Astrocyte of the spinal cord (primary cell): ENCODE results near the gene ERF.

Source experiments
- DNase-seq: peaks from one replicate; pipeline ENCODE4 v3.0.0; 2011; ENCODE audit warnings: low read depth, low spot score
- H3K4me3 ChIP-seq: 2 replicates; pipeline ENCODE4 v1.5.1; 2011; ENCODE audit warnings: low read depth, mild to moderate bottlenecking, low read length, moderate library complexity
- in situ Hi-C: cut with HindIII; loops from 2 replicates; pipeline ENCODE4 v1.10.0; 2017; ENCODE audit warnings: low sequenced_read_pairs
- TF ChIP-seq, protein P1 (sequence below): IDR thresholded peaks from 2 replicates; pipeline ENCODE4 v1.5.1; 2012; ENCODE audit warnings: low read depth, mild to moderate bottlenecking, low read length, inconsistent platforms

Gene ERF

DNA sequence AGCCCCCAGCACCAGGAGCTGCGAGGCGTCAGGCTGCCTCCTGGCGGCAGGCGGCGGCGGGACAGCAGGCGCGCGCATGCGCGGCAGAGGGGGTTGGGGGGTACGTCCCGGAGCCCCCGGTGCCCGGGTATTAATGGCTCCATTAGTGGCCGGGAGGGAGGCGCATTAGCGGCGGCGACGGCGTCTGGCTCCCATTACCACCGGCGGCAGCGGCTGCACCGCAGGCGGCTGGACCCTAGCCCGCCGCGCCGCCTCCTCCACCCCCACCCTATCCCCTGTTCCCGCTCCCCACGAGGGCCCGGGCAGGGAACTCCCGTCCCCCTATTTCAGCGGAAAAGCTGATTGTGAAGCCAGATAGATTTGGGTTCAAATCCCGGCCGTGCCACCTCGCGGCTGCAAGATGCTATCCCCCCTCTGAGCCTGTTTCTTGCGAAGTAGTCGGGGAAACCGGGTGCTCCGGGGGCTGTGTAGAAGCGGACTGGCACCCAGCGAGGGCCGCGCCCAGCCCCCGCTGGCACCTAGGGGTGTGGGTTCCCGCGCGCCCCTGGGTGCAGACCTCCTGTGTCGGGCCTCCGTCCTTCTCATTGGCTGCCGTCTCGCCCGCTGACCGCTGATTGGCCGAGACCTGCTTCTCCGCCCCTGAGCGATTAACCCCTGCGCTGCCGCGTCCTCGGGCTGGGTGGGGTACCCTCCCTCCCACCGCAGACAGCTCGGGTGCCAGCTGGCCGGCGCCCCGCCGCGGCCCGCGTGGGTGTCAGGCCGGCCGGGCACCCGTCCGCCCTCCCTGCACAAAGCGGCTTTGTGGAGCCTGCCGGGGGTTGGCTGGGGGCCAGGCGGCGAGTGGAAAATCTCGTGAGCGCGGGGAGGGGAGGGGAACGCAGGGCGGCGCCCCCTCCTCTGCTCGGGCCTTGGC, 25.2 kb upstream of the ERF start:
- TF ChIP-seq, protein P1, sequence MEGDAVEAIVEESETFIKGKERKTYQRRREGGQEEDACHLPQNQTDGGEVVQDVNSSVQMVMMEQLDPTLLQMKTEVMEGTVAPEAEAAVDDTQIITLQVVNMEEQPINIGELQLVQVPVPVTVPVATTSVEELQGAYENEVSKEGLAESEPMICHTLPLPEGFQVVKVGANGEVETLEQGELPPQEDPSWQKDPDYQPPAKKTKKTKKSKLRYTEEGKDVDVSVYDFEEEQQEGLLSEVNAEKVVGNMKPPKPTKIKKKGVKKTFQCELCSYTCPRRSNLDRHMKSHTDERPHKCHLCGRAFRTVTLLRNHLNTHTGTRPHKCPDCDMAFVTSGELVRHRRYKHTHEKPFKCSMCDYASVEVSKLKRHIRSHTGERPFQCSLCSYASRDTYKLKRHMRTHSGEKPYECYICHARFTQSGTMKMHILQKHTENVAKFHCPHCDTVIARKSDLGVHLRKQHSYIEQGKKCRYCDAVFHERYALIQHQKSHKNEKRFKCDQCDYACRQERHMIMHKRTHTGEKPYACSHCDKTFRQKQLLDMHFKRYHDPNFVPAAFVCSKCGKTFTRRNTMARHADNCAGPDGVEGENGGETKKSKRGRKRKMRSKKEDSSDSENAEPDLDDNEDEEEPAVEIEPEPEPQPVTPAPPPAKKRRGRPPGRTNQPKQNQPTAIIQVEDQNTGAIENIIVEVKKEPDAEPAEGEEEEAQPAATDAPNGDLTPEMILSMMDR: peak; percentile 85
- in situ Hi-C loops: no loop called here
- H3K4me3 ChIP-seq: peak overlapping the region; percentile 72
- peak; percentile 91 for DNase-seq

DNA sequence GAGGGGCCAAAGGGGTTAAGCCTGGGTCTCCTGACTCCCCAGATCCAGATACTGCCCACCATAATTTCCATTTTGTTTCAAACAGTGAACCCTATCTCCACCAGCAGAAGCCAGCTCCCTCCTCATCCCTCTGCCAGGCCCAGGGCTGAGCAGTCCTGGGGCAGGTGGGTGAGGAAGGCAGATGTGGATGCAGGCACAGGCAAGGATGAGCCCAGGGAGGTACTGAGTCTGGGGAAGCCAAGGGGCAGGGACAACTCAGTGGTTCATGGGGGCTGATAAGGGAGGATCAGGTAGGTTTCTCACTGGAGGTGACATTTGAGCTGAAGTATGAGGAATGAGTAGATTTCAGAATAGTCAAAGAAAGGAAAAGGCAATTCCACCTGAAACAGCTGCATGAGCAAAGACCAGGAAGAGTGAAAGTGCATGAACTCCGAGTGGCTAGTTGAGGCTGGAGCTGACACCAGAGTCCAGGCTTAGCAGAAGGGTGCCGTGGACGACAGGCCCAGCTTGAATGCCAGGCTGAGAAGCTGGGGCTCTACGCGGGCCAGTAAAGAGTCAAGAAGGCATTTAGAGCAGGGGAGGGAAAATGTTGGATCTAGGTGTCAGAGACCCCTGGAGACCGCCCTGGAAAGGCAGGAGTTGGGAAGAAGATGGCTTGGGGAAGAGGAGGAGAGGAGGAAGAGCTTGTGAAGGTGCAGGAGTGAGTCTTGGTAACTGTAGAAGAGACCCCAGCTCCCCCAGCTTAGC, 24.4 kb upstream of the ERF start:
- peak; percentile 31 for DNase-seq
- in situ Hi-C loops: no loop called here
- TF ChIP-seq, protein P1: no peak
- peak overlapping the region; percentile 72 for H3K4me3 ChIP-seq

DNA sequence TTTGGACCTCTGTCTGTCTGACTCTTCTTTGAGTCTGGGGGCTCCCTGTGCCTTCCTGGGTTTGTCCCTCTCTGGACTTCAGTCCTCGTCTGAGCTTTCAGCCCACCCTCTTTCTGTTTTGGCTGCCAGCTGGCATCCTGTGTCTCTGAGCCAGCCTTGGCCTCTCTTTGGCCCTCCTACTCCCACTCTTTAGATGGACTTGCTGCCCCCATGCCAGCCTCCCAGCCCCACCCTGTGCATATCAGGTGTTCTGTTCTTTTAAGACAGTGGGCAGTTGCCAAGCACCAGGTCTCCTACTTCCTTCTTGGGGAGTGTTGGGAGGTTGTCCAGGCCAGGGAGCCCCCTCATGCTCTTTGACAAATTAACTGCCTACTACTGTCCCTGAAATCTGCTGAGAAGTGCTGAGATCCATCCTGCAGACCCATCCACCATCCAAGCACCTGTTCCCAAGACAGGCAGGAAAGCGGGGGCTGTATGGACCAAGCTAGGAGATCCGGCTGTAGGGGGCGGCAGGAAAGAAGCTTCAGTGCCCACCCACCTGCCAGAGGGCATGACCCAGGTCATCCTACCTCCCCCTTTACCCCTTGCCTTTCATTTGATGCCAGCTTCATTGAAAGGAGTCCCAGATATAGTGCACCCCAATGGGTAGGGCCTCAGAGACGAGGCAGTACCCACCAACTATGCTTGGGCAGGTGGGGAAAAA, 23.7 kb upstream of the ERF start:
- TF ChIP-seq, protein P1: no peak
- in situ Hi-C loops: no loop called here
- no peak overlapping the region for H3K4me3 ChIP-seq
- DNase-seq: no peak

DNA sequence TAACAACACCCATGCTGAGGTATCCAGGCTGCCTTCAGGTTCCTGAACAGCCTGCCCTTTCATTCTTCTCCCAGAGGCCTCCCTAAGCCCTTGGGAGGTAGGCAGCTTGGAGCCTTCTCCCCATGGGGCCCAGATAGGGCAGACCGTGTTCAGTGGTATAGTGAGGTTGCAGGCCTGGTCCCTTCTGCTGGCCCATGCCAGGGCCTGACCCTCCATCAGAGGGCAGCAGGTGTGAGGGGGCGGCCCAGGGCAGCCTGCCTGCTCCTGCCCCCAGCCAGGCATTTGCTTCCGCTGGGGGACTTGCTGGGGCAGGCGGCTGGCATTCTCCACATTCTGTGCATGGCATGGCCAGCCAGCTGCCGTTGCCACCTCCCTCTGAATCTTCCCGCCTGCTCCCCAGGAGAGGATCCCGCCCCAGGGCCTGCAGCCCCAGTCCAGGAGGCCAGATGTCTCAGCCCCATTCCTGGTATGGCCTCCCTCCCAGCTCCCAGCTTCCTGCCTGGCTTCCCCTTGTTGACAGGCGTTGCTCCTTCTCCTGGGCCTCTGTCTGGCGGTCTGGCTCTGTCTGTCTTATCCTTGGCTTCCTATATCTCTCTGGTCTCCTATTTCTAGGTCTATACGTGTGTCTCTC, 23.0 kb upstream of the ERF start:
- peak; percentile 22 for DNase-seq
- H3K4me3 ChIP-seq: no peak overlapping the region
- in situ Hi-C loops: no loop called here
- TF ChIP-seq, protein P1: no peak

DNA sequence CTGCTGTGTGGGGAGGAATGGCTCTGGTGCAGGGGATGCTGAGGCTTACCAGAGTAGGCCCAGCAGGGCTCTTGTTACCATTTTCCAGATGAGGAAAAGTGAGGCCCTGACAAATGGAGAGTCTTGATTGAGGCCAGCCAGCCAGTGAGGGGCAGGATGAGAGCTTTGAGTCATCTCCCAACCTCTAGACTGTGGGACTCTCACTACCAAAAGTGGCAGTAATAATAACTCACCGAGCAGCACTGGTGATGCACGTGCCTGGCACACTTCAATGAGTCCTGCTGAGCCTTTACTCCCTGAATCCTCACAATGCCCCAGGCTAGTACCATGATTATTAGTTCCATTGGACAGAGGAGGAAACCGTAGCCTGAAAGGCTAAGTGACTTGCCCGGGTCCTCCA, 21.9 kb upstream of the ERF start:
- in situ Hi-C loops: no loop called here
- TF ChIP-seq, protein P1: no peak
- DNase-seq: no peak
- H3K4me3 ChIP-seq: no peak overlapping the region

DNA sequence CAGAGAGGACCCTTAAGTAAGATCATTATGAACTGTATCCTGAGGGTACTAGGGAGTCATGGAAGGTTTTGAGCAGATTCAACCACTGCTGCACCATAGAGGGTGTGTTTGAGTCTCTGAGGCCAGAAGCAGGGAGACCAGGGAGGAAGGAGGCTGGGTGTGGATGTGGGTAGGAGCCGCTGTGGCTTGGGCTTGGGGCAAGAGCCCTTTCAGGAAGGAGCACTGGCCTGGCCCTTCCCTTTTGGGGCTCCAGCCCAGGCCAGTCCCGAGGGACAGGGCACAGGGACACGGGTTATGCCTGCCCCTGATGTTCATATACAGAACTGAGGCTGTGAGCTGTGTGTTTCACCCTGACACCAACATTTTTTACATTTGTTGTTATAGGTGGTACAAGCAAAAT, 21.4 kb upstream of the ERF start:
- no peak for DNase-seq
- in situ Hi-C loops: no loop called here
- TF ChIP-seq, protein P1: no peak
- H3K4me3 ChIP-seq: no peak overlapping the region
